ENCODE measurements around the gene AK5.

- no peak for TF ChIP-seq CTCF (IDR thresholded peaks at IDR 0.05)
- TF ChIP-seq POLR2AphosphoS5 (IDR thresholded peaks at IDR 0.05): no peak
- TF ChIP-seq EP300 (IDR thresholded peaks at IDR 0.05; ENCODE audit: low read depth): no peak
- TF ChIP-seq POLR2A (IDR thresholded peaks at IDR 0.05): no peak
Observed at GRCh38 chr1:77473690-77474089, 191.9 kb downstream of the AK5 start.

All from transverse colon (tissue), 4 donors.